Testis (tissue), 2 donors: ENCODE measurements around the gene PGF.

Source experiments
- CTCF ChIP-seq, 3 experiments: fragments of 450-650 bp in 2 of 3; fragments of 200-600 bp in 1 of 3; sonication (generic) in 1 of 3; IDR thresholded peaks; one replicate each; pipeline ENCODE4 v1.5.1; 2016 to 2019; ENCODE audit warnings: antibody characterized with exemption in 3 of 3, mild to moderate bottlenecking in 2 of 3, moderate library complexity in 1 of 3
- POLR2A ChIP-seq: fragments of 450-650 bp; IDR thresholded peaks from one replicate; pipeline ENCODE4 v1.6.1; 2017; ENCODE audit warnings: antibody characterized with exemption, mild to moderate bottlenecking, moderate library complexity

GRCh38 chr14:74915826-74916225 is 39.6 kb downstream of the PGF start:
- TF ChIP-seq CTCF (IDR thresholded peaks at IDR 0.05) = no peak
- no peak for TF ChIP-seq POLR2A
